Effector memory CD4-positive, alpha-beta T cell (primary cell): ENCODE results near the gene OR8D4.
"Not testable (repeated sequence)": the region's sequence is repeated elsewhere in the genome, so short reads cannot be mapped to it uniquely, and the experiment has no call there.

Source experiments
- DNase-seq, 3 donors: peaks; one replicate each; pipeline ENCODE4 v3.0.0-alpha.2; 2020
- H3K27ac ChIP-seq: 2 replicates; pipeline ENCODE4 v1.7.0; 2013; ENCODE audit warnings: mild to moderate bottlenecking, low read length, moderate library complexity; ENCODE audit not compliant: insufficient read depth, poor library complexity, severe bottlenecking
- H3K27me3 ChIP-seq: replicated peaks from 2 replicates; pipeline ENCODE4 v1.7.0; 2013; ENCODE audit warnings: mild to moderate bottlenecking, low read length; ENCODE audit not compliant: insufficient read depth, control insufficient read depth, poor library complexity, severe bottlenecking
- H3K36me3 ChIP-seq: 2 replicates; pipeline ENCODE4 v1.7.0; 2013; ENCODE audit warnings: mild to moderate bottlenecking, low read length, moderate library complexity; ENCODE audit not compliant: control insufficient read depth, insufficient read depth
- H3K4me1 ChIP-seq: 2 replicates; pipeline ENCODE4 v1.7.0; 2013; ENCODE audit warnings: low read length, mild to moderate bottlenecking; ENCODE audit not compliant: control insufficient read depth, insufficient read depth, poor library complexity, severe bottlenecking
- H3K4me3 ChIP-seq: 2 replicates; pipeline ENCODE4 v1.7.0; 2013; ENCODE audit warnings: low read length, low read depth, mild to moderate bottlenecking; ENCODE audit not compliant: insufficient read depth, poor library complexity, severe bottlenecking
- H3K9me3 ChIP-seq: 2 replicates; pipeline ENCODE4 v1.7.0; 2013; ENCODE audit warnings: mild to moderate bottlenecking, low read length, moderate library complexity; ENCODE audit not compliant: control insufficient read depth
- total RNA-seq, 3 donors: gene quantifications; one replicate each; lab custom pipeline; 2026; lab: John Stamatoyannopoulos, UW

The OR8D4 gene
- 0 reads per million in 3 donors for total RNA-seq

GRCh38 chr11:123901867-123902266 is at the start of gene OR8D4:
Gene OR8D4 (plus strand): TSS chr11:123902167. CDS start chr11:123906432, 4,265 bp downstream.
- H3K36me3 ChIP-seq: no peaks in the 10 kb centered on the region
- DNase-seq: no peak
- H3K4me3 ChIP-seq: no peak within 1 kb of the TSS
- no peak within 1 kb of the TSS for H3K27ac ChIP-seq
- H3K4me1 ChIP-seq: no peaks in the 10 kb centered on the region
- no peaks in the 10 kb centered on the region for H3K9me3 ChIP-seq
- H3K27me3 ChIP-seq: no peaks in the 10 kb centered on the region

GRCh38 chr11:123852321-123852720 is 49.6 kb upstream of the OR8D4 start:
- no peak for DNase-seq
- no peaks in the 10 kb centered on the region for H3K36me3 ChIP-seq
- H3K27me3 ChIP-seq: no peaks in the 10 kb centered on the region
- no peaks in the 10 kb centered on the region for H3K4me1 ChIP-seq
- H3K4me3 ChIP-seq: no peak overlapping the region
- no peak overlapping the region for H3K27ac ChIP-seq
- H3K9me3 ChIP-seq: no peaks in the 10 kb centered on the region

- no peak for DNase-seq
- H3K9me3 ChIP-seq: no peaks in the 10 kb centered on the region
- H3K27ac ChIP-seq: no peak overlapping the region
- H3K4me3 ChIP-seq: no peak overlapping the region
- H3K27me3 ChIP-seq: no peaks in the 10 kb centered on the region
- H3K36me3 ChIP-seq: no peaks in the 10 kb centered on the region
- H3K4me1 ChIP-seq: no peaks in the 10 kb centered on the region
These were observed 48.9 kb upstream of the OR8D4 start for GRCh38 chr11:123853038-123853437.

GRCh38 chr11:123856444-123856843 is 45.5 kb upstream of the OR8D4 start:
- DNase-seq: no peak

GRCh38 chr11:123859731-123860130 is 42.2 kb upstream of the OR8D4 start:
- no peak overlapping the region for H3K27ac ChIP-seq
- no peak for DNase-seq
- no peaks in the 10 kb centered on the region for H3K4me1 ChIP-seq
- no peaks in the 10 kb centered on the region for H3K36me3 ChIP-seq
- no peak overlapping the region for H3K4me3 ChIP-seq
- H3K27me3 ChIP-seq: no peaks in the 10 kb centered on the region
- no peaks in the 10 kb centered on the region for H3K9me3 ChIP-seq

More at GRCh38 chr11:123856444-123856843, 45.5 kb upstream of the OR8D4 start:
- no peaks in the 10 kb centered on the region for H3K9me3 ChIP-seq
- H3K4me1 ChIP-seq: no peaks in the 10 kb centered on the region
- H3K4me3 ChIP-seq: no peak overlapping the region
- no peaks in the 10 kb centered on the region for H3K27me3 ChIP-seq
- no peaks in the 10 kb centered on the region for H3K36me3 ChIP-seq
- H3K27ac ChIP-seq: no peak overlapping the region

GRCh38 chr11:123865293-123865692 is 36.7 kb upstream of the OR8D4 start:
- not testable (repeated sequence) for H3K27ac ChIP-seq, H3K36me3 ChIP-seq, H3K9me3 ChIP-seq, H3K27me3 ChIP-seq, H3K4me3 ChIP-seq, DNase-seq, H3K4me1 ChIP-seq

- DNase-seq, H3K36me3 ChIP-seq, H3K4me3 ChIP-seq, H3K9me3 ChIP-seq, H3K4me1 ChIP-seq, H3K27ac ChIP-seq, H3K27me3 ChIP-seq: not testable (repeated sequence)
These were observed 34.2 kb upstream of the OR8D4 start for GRCh38 chr11:123867795-123868194.

GRCh38 chr11:123880912-123881311 is 21.1 kb upstream of the OR8D4 start:
- Histone ChIP-seq H3K9me3 (no peaks in the 10 kb centered on the region), H3K27me3 (no peaks in the 10 kb centered on the region), H3K27ac (no peak overlapping the region), H3K36me3 (no peaks in the 10 kb centered on the region), H3K4me1 (no peaks in the 10 kb centered on the region), H3K4me3 (no peak overlapping the region)
- DNase-seq: no peak

GRCh38 chr11:123885570-123885969 is 16.4 kb upstream of the OR8D4 start, which contains the start of gene TMEM225:
Gene TMEM225 (minus strand): TSS chr11:123885670. CDS start chr11:123885425, 245 bp downstream.
- H3K27ac ChIP-seq: no peak within 1 kb of the TSS
- DNase-seq: no peak
- no peaks in the 10 kb centered on the region for H3K27me3 ChIP-seq
- no peaks in the 10 kb centered on the region for H3K4me1 ChIP-seq
- H3K36me3 ChIP-seq: no peaks in the 10 kb centered on the region
- no peak within 1 kb of the TSS for H3K4me3 ChIP-seq
- H3K9me3 ChIP-seq: no peaks in the 10 kb centered on the region

GRCh38 chr11:123892031-123892430 is 9.9 kb upstream of the OR8D4 start:
- Histone ChIP-seq H3K36me3 (no peaks in the 10 kb centered on the region), H3K4me1 (no peaks in the 10 kb centered on the region), H3K4me3 (no peak overlapping the region), H3K9me3 (no peaks in the 10 kb centered on the region), H3K27ac (no peak overlapping the region), H3K27me3 (no peaks in the 10 kb centered on the region)
- no peak for DNase-seq
